Breast epithelium (tissue), 3 donors: Measurements from ENCODE around the gene TSC1.
"Not testable (repeated sequence)": the region's sequence is repeated elsewhere in the genome, so short reads cannot be mapped to it uniquely, and the experiment has no call there.

Experiments used
- POLR2A ChIP-seq: fragments of 450-650 bp; IDR thresholded peaks from one replicate; pipeline ENCODE4 v1.6.1; 2016; ENCODE audit warnings: antibody characterized with exemption, mild to moderate bottlenecking, moderate library complexity
- TF ChIP-seq, protein P1 (sequence below), 3 donors: fragments of 450-650 bp; IDR thresholded peaks; one replicate each; pipeline ENCODE4 v1.5.1; 2016 to 2017; ENCODE audit warnings: antibody characterized with exemption in 3 of 3, mild to moderate bottlenecking in 3 of 3, moderate library complexity in 3 of 3

DNA sequence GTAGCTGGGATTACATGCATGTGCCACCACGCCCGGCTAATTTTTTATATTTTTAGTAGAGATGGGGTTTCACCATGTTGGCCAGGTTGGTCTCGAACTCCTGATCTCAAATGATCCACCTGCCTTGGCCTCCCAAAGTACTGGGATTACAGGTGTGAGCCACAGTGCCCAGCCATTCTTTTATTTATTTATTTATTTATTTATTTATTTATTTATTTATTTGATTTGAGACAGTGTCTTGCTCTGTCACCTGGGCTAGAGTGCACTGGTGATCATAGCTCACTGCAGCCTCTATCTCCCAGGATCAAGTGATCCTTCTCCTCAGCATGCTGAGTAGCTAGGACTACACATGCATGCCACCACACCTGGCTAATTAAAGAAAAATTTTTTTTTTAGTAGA lies 23.5 kb upstream of the TSC1 start:
- not testable (repeated sequence) for TF ChIP-seq POLR2A
- TF ChIP-seq, protein P1, sequence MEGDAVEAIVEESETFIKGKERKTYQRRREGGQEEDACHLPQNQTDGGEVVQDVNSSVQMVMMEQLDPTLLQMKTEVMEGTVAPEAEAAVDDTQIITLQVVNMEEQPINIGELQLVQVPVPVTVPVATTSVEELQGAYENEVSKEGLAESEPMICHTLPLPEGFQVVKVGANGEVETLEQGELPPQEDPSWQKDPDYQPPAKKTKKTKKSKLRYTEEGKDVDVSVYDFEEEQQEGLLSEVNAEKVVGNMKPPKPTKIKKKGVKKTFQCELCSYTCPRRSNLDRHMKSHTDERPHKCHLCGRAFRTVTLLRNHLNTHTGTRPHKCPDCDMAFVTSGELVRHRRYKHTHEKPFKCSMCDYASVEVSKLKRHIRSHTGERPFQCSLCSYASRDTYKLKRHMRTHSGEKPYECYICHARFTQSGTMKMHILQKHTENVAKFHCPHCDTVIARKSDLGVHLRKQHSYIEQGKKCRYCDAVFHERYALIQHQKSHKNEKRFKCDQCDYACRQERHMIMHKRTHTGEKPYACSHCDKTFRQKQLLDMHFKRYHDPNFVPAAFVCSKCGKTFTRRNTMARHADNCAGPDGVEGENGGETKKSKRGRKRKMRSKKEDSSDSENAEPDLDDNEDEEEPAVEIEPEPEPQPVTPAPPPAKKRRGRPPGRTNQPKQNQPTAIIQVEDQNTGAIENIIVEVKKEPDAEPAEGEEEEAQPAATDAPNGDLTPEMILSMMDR (IDR thresholded peaks at IDR 0.05): not testable (repeated sequence)
